ENCODE measurements around the gene PGA5. TPM values are rescaled to one million over a fixed set of nuclear protein-coding genes. Genes with fewer than 3 reads are reported as not detected.

The PGA5 gene
- polyA plus RNA-seq, 1 experiment = not detected

GRCh38 chr11:61256710-61257482, 15.9 kb downstream of the PGA5 start:
- Histone ChIP-seq H3K4me3 (ENCODE audit: low read depth, low read length) (no peak overlapping the region), H3K27me3 (ENCODE audit: control insufficient read depth, insufficient read depth, low read length) (no peaks in the 10 kb centered on the region), H3K36me3 (ENCODE audit: control insufficient read depth, insufficient read depth, low read length) (no peaks in the 10 kb centered on the region)
- CTCF ChIA-PET = interaction anchor here (0.8 to 2.8 kb wide), 4 partner anchors 37 to 136 kb away, joined by 3 to 9 read pairs (median 4); partner anchors contain the start of gene VWCE
- no peak for TF ChIP-seq CTCF (IDR thresholded peaks at IDR 0.05; ENCODE audit: insufficient read depth, low read depth, low read length)
- POLR2A ChIA-PET = no interaction called here
- DNase-seq (ENCODE audit: low read depth) = no peak

- CTCF ChIA-PET = interaction anchor here (2.8 kb wide), 1 partner anchor 36 kb away, joined by 9 read pairs; the partner anchor contains the start of gene VWCE
- DNase-seq (ENCODE audit: low read depth) = no peak
- no peaks in the 10 kb centered on the region for H3K27me3 ChIP-seq (ENCODE audit: control insufficient read depth, insufficient read depth, low read length)
- H3K36me3 ChIP-seq (ENCODE audit: control insufficient read depth, insufficient read depth, low read length) = no peaks in the 10 kb centered on the region
- POLR2A ChIA-PET = no interaction called here
- TF ChIP-seq CTCF (IDR thresholded peaks at IDR 0.05; ENCODE audit: insufficient read depth, low read depth, low read length) = no peak
- no peak overlapping the region for H3K4me3 ChIP-seq (ENCODE audit: low read depth, low read length)
Measured at GRCh38 chr11:61258546-61258945, 17.6 kb downstream of the PGA5 start.

- TF ChIP-seq CTCF (IDR thresholded peaks at IDR 0.05; ENCODE audit: insufficient read depth, low read depth, low read length) = no peak
- no peak overlapping the region for H3K4me3 ChIP-seq (ENCODE audit: low read depth, low read length)
- CTCF ChIA-PET = interaction anchor here (2.8 kb wide), 1 partner anchor 35 kb away, joined by 9 read pairs; the partner anchor contains the start of gene VWCE
- no peaks in the 10 kb centered on the region for H3K27me3 ChIP-seq (ENCODE audit: control insufficient read depth, insufficient read depth, low read length)
- POLR2A ChIA-PET = no interaction called here
- no peaks in the 10 kb centered on the region for H3K36me3 ChIP-seq (ENCODE audit: control insufficient read depth, insufficient read depth, low read length)
- no peak for DNase-seq (ENCODE audit: low read depth)
Measured at GRCh38 chr11:61259363-61259762, 18.4 kb downstream of the PGA5 start.

- CTCF ChIA-PET = interaction anchor here (5.1 kb wide), 1 partner anchor 10 kb away, joined by 22 read pairs; no protein-coding TSS in a partner anchor
- TF ChIP-seq CTCF (IDR thresholded peaks at IDR 0.05; ENCODE audit: insufficient read depth, low read depth, low read length) = no peak
Measured at GRCh38 chr11:61264371-61264770, 23.4 kb downstream of the PGA5 start.

GRCh38 chr11:61264795-61265194, 23.8 kb downstream of the PGA5 start:
- ChIA-PET CTCF (interaction anchor here (5.1 kb wide), 1 partner anchor 10 kb away, joined by 22 read pairs; no protein-coding TSS in a partner anchor), POLR2A (no interaction called here)
- Histone ChIP-seq H3K36me3 (ENCODE audit: control insufficient read depth, insufficient read depth, low read length) (no peaks in the 10 kb centered on the region), H3K27me3 (ENCODE audit: control insufficient read depth, insufficient read depth, low read length) (no peaks in the 10 kb centered on the region), H3K4me3 (ENCODE audit: low read depth, low read length) (no peak overlapping the region)
- TF ChIP-seq CTCF (IDR thresholded peaks at IDR 0.05; ENCODE audit: insufficient read depth, low read depth, low read length) = no peak
- DNase-seq (ENCODE audit: low read depth) = no peak

More at GRCh38 chr11:61264371-61264770, 23.4 kb downstream of the PGA5 start:
- POLR2A ChIA-PET = no interaction called here
- no peaks in the 10 kb centered on the region for H3K27me3 ChIP-seq (ENCODE audit: control insufficient read depth, insufficient read depth, low read length)
- no peak for DNase-seq (ENCODE audit: low read depth)
- H3K4me3 ChIP-seq (ENCODE audit: low read depth, low read length) = no peak overlapping the region
- H3K36me3 ChIP-seq (ENCODE audit: control insufficient read depth, insufficient read depth, low read length) = no peaks in the 10 kb centered on the region
